Nephron progenitor cell (in vitro differentiated cells): ENCODE measurements around the gene ARHGAP26.

Experiments
- DNase-seq: peaks from one replicate; pipeline ENCODE4 v3.0.0; 2021
- H3K27ac Mint-ChIP-seq: 2 replicates; pipeline ENCODE4 v1.8.0; 2021; ENCODE audit warnings: mild to moderate bottlenecking, moderate library complexity, mixed read lengths
- H3K27me3 Mint-ChIP-seq: 2 replicates; pipeline ENCODE4 v1.8.0; 2021; ENCODE audit warnings: mild to moderate bottlenecking, low read depth, mixed read lengths; ENCODE audit not compliant: poor library complexity
- H3K36me3 Mint-ChIP-seq: 2 replicates; pipeline ENCODE4 v1.8.0; 2021; ENCODE audit warnings: low read depth, mixed read lengths
- H3K4me1 Mint-ChIP-seq: 2 replicates; pipeline ENCODE4 v1.8.0; 2021; ENCODE audit warnings: mixed read lengths
- H3K4me3 Mint-ChIP-seq: 2 replicates; pipeline ENCODE4 v1.8.0; 2021; ENCODE audit warnings: mild to moderate bottlenecking, moderate library complexity, mixed read lengths
- H3K9me3 Mint-ChIP-seq: 2 replicates; pipeline ENCODE4 v1.8.0; 2021; ENCODE audit warnings: mild to moderate bottlenecking, moderate library complexity, mixed read lengths
- CTCF ChIP-seq: fragments of 200-600 bp; sonication (generic); IDR thresholded peaks from 2 replicates; pipeline ENCODE4 v1.5.0; 2021; ENCODE audit warnings: antibody characterized with exemption

ARHGAP26 gene

GRCh38 chr5:143194713-143195112 lies 424.5 kb downstream of the ARHGAP26 start:
- peaks cover 15% of the 10 kb centered on the region for H3K9me3 Mint-ChIP-seq
- TF ChIP-seq CTCF = no peak
- no peaks in the 10 kb centered on the region for H3K4me1 Mint-ChIP-seq
- H3K36me3 Mint-ChIP-seq = peaks cover 5% of the 10 kb centered on the region
- peaks cover 2% of the 10 kb centered on the region for H3K27me3 Mint-ChIP-seq
- H3K4me3 Mint-ChIP-seq = no peak overlapping the region
- H3K27ac Mint-ChIP-seq = no peak overlapping the region
- no peak for DNase-seq

DNA sequence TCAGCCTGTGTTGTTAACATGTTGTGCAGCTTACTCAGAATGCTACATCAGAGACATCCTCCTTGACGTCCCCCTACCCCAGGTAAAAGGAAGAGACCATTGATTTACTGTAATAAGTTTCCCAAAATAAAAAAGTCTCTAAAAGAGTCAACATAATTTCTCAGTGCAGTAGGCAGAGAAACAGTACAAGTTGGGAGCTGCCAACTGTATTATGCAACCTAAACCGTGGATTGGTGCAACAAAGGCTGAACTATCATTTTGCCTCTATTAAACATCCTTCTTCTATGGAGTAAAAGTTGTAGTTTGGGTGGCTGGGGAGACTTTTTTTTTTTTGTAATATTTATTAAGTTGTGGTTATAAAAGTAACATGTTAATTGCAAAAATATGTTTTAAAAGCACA lies 425.3 kb downstream of the ARHGAP26 start:
- no peak for DNase-seq
- Mint-ChIP-seq H3K36me3 (peaks cover 5% of the 10 kb centered on the region), H3K27me3 (peaks cover 2% of the 10 kb centered on the region), H3K4me3 (no peak overlapping the region), H3K4me1 (no peaks in the 10 kb centered on the region), H3K9me3 (peaks cover 10% of the 10 kb centered on the region), H3K27ac (no peak overlapping the region)
- no peak for TF ChIP-seq CTCF

DNA sequence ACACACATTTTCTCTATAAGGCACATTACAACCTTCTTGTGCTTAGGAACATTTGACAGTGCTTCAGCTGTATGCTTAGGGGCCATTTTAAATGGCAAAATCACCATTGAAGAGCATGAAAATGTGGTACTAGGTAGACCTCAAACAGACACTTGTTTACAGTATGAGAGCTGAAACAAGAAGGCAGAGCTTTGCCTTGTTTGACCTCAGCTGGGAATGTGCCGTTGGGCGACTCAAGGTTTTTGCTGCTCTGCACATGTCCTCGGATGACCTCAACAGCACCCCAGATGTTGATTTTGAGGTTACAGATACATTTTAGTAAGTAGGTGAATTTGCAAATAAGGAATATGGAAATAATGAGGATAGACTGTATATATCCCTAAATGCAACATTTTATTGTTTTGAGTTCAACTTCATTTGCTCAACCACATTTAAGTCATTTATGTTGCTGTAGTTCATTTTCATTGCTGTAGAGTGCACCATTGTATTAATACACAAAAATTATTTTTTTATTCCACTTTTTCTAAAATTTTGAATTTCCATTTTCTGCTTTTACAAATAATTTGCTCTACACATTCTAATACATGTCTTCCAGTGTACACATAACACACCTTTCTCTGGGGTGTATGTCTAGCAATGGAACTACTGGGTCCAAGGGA lies 426.6 kb downstream of the ARHGAP26 start:
- Mint-ChIP-seq H3K4me3 (no peak overlapping the region), H3K4me1 (no peaks in the 10 kb centered on the region), H3K36me3 (peaks cover 5% of the 10 kb centered on the region)

DNA sequence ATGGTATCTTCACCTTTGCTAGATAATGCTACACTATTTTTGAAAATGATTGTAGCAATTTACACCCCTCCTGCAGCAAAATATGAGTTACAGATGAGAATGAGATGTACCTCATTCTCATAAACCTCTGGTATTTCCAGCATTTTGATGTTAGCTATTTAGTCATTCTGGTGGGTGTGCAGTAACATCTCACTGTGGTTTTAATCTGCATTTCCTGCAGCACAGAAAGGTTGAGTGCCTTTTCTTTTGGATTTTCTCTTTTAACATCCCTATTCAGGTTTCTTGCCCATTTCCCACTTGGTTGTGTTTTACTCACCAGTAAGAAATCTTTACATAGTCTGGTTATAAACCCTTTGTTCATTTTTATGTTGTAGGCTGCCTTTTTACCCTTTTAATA lies 427.1 kb downstream of the ARHGAP26 start:
- DNase-seq = no peak
- Mint-ChIP-seq H3K4me3 (no peak overlapping the region), H3K27ac (no peak overlapping the region), H3K4me1 (no peaks in the 10 kb centered on the region), H3K27me3 (peaks cover 5% of the 10 kb centered on the region), H3K36me3 (peaks cover 5% of the 10 kb centered on the region), H3K9me3 (peaks cover 13% of the 10 kb centered on the region)
- TF ChIP-seq CTCF = no peak

More for the DNA sequence above, 426.6 kb downstream of the ARHGAP26 start:
- Mint-ChIP-seq H3K9me3 (peaks cover 10% of the 10 kb centered on the region), H3K27ac (no peak overlapping the region), H3K27me3 (peaks cover 7% of the 10 kb centered on the region)
- DNase-seq = no peak
- TF ChIP-seq CTCF = no peak

GRCh38 chr5:143198332-143198731 lies 428.2 kb downstream of the ARHGAP26 start:
- no peak for DNase-seq
- Mint-ChIP-seq H3K27me3 (peaks cover 5% of the 10 kb centered on the region), H3K4me3 (no peak overlapping the region), H3K9me3 (peaks cover 24% of the 10 kb centered on the region), H3K4me1 (no peaks in the 10 kb centered on the region), H3K36me3 (peaks cover 5% of the 10 kb centered on the region), H3K27ac (no peak overlapping the region)
- TF ChIP-seq CTCF = no peak

- no peak for DNase-seq
- peaks cover 5% of the 10 kb centered on the region for H3K36me3 Mint-ChIP-seq
These were observed 429.0 kb downstream of the ARHGAP26 start for GRCh38 chr5:143199161-143199560.

More at GRCh38 chr5:143199161-143199560, 429.0 kb downstream of the ARHGAP26 start:
- Mint-ChIP-seq H3K27me3 (peaks cover 5% of the 10 kb centered on the region), H3K4me3 (no peak overlapping the region), H3K9me3 (peaks cover 24% of the 10 kb centered on the region), H3K4me1 (no peaks in the 10 kb centered on the region), H3K27ac (no peak overlapping the region)
- no peak for TF ChIP-seq CTCF
